ENCODE data around the gene TMEM240.

Gene TMEM240

DNA sequence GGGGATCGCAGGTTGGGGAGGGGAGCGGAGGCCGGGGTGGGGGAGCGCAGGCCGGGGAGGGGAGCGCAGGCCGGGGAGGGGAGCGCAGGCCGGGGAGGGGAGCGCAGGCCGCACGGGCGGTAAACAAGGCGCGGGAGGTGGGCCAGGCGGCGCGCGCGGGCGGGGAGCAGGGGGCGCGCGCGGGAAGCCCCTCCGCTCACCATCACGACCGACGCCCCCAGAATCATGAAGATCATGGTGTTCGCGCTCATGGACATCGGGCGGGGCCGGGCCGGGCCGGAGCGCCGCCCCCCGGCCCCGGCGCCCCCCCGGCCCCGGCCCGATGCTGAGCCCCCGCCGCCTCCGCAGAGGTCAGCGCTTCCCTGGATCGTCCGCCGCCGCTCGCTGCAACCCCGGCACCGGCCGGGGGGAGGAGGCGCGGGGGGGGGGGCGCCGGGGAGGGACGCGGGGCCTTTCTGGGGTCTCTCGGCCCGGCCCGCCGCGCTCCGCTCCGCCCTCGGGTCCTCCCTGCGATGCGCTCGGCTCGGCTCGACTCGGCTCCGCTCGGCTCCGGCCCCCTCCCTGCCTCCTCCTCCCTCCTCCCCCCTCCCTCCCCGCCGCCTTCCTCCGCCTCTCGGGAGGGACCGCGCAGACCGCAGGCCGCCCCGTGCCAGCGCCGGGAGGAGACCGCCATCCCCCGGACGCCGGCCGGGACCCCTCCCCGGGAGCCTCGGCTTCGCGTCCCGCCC is at the start of gene TMEM240:
TMEM240 (minus strand) TSS at position 535 of the 728 bp plus-strand sequence; CDS start at position 257, 278 bp downstream.
- DNase-seq (ENCODE audit: low read depth in 2 of 2, low spot score in 1 of 2), result peak in 1 of 2 donors; percentile 10

DNA sequence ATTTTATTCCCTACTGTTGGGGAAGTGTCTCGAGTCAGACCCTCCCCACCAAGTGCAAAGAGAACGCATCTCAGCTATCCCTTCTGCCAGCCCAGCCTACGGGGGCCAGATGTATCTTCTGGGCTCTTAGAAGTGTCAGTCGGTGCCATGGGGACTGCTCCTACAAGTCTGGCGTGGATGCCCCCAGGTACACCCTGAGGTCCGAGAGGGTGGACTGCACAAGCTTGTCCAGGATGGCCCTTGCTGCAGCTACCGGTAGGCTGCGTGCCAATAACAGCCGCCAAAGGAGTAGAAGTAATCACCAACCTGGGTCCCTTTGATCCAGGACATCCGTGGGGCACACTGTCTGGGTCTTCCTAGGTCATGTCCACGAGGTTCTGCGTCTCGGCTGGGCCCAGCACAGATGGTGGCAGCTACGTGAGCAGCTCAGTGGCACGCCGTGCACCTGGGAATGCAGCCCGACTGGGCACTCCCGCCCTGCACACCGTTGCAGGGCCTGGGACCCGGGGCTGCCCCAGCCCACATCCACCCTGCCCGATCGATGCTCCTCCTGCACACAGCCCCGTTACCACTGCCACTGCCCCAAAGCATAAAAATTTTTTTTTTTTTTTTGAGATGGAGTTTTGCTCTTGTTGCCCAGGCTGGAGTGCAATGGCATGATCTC is 43.1 kb upstream of the TMEM240 start:
- DNase-seq (ENCODE audit: low read depth in 2 of 2, low spot score in 1 of 2), result no peak

DNA sequence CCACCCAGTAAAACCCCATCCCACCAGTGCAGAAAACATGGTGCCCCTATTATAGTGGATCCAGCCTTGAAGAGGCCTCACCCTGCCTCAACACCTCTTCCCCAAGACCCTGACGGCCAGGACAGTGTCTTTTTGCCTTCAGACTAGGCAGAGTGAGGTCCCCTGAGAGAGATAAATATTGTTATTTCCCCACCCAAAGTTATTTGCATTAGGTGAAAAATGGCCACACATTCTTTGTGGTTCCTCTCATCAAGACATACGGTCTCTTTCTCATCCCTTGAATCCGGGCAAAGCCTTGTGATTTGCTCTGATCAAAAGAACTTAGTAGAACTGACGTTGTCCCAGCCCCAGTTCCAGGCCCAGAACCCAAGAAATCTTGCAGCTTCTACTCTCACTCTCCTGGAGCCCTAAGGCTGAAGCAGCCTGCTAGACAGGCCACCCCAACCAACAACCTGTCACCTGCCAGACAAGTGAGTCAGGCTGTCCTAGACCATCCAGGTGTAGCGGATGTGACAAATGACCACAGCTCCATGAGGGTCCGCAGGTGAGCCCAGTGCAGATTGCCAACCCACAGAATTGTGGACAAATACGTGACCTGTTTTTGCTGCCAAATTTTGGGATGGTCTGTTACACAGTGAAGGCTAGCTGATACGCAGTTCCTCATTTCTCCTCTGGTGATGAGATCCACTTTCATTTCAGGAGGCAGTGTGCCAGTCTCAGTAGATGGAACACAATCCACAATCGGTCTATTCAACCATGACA is 42.3 kb upstream of the TMEM240 start:
- DNase-seq (ENCODE audit: low read depth in 2 of 2, low spot score in 1 of 2), result no peak

DNA sequence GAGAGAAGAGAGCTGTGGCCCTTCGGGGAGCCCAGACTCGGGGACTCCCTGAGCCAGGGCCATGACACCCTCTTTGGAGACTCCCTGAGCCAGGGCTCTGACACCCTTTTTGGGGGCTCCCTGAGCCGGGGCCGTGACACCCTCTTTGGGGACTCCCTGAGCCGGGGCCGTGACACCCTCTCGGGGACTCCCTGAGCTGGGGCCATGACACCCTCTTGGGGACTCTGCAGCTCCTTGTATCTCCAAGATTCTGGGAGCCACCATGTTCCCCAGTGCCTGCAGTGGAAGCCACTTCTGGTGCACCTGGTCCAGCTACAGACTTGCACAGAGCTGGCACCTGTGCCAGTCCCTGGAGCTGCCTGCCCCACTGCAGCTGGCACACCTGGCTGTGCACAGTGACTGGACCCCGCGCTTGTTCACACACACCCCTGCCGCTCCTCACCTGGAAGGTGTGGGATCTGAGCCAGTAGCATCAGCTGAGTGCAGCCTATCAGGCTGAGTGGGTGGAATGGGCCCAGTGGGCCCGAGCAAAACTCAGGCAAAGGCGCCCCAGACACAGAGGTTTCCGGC is 38.0 kb upstream of the TMEM240 start:
- no peak for DNase-seq (ENCODE audit: low read depth in 2 of 2, low spot score in 1 of 2)

DNA sequence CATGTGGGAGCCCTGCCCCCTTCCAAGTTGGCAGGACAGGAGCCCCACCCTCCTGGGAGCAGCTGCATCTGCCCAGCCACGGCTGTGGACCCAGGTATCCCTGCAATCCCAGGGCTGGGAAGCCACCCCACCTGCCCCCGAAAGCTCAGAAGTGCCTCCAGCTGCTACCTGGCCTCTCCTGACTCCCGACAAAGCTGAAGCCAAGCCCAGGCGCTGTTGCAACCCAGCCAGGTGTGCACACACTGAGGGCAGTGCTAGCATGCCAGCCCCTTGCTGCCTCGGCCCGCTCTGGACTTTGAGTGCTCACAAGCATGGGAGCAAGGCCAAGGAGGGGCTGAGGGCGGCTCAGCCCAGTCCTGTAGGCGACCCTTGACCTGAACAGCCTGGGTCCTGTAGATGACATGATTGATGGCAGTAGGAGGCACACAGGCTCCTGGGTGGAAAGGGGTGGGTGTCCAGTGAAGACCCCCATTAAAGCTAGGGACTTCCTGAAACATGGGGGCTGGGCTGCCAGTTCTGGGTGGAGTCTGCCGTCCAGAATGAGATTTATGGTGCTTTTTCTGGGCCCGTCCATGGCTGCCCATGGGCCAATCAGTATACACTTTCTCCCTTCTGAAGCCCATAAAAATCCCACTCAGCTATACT is 37.1 kb upstream of the TMEM240 start:
- no peak for DNase-seq (ENCODE audit: low read depth in 2 of 2, low spot score in 1 of 2)

DNA sequence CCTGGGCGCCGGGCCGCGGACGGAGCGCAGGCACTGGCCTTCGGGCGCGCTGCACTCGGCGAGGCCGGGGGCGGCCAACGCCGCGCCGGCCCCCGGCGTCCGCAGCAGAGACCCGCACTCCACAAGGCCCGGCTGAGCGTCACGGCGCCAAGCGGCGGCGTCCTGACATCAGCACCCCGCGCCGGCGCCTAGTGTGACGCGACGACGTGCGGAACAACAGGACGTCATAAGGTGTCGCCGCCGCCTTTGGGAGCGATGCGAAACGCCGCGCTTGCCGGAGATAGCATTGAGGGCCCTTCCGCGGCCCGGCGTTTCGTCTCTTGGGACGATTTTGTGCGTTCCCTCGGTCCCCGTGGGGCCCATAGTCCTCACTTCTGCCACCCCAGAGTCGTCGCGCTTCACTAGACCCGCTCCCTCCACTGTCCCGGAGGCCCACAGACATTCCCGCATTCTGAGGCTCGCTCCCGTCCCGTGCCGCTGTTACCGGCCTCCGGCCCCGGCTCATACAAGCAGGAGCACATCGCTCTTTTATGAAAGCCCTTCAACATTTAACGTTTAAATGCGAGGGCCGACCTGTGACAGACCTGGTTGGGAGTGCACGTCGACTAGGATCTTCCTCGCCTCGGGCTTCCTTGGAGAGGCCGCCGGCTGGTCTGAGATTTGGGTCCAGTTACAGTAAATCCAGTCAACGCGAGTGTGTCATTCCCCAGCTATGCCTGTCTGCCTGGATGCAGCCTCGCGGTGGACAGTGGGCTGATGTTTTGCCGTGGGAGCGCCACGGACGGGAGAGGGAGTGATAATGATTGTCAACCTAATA is 34.5 kb upstream of the TMEM240 start, which contains the start of gene SSU72:
SSU72 (minus strand) TSS at position 143 of the 817 bp plus-strand sequence. CDS start 306 bp downstream, outside the sequence.
- peak; percentile 88 to 89 for DNase-seq (ENCODE audit: low read depth in 2 of 2, low spot score in 1 of 2)

DNA sequence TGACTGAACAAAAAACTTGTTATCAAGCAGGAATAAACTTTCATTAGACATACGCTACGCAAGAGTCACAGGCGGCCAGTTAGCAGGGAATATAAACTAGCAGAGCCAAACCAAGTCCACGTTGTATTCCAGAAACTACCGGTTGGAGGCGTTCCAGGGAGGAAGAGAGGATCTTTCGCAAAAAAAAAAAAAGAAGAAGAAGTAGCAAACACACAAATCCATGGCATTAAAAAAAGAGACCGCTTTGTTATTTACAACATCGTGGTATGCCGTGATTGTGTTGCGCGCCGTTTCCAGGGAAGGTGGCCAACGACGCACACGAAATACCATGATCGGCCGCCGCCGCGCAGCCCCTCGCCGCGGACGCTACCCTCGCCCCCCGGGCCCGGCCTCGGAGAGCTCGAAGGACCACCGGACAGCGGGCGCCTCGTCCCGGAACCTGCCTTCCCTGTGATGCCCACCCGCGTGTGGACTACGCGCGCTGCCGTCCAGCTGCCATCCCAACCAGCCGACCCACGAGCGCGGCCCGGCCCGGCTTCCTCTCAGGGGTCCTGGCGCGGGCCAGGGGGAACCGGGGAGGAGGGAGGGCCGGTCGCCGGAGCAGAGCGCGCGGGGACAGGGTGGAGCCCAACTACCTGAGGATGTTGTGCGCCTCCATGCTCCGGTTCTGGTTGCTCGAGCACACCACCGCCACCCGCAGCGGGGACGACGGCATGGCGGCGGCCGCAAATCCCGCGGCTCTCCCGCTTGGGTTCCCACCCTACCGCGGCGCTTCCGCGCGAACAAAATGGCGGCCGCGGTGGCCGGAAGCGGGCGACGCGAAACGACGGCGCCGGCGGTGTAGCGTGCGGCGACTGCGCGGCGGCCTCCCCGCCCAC is 33.7 kb upstream of the TMEM240 start:
- peak in 1 of 2 donors; percentile 42 for DNase-seq (ENCODE audit: low read depth in 2 of 2, low spot score in 1 of 2)

DNA sequence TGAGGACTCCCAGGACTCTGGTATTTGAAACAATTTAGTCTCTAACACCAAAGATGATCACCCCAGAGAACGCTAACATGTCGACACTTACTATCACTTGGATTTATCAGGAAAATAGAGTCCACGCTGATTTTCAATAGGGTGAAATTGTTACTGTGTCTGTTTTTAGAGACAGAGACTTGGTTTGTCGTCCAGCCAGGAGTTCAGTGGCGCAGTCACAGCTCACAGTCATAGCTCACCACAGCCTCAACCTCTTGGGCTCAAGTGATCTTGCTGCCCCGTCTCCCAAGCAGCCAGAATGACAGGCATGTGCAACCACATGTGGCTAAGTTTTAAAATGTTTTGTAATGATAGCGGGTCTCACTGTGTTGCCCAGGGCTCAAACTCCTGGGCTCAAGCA is 28.9 kb upstream of the TMEM240 start:
- no peak for DNase-seq (ENCODE audit: low read depth in 2 of 2, low spot score in 1 of 2)

DNA sequence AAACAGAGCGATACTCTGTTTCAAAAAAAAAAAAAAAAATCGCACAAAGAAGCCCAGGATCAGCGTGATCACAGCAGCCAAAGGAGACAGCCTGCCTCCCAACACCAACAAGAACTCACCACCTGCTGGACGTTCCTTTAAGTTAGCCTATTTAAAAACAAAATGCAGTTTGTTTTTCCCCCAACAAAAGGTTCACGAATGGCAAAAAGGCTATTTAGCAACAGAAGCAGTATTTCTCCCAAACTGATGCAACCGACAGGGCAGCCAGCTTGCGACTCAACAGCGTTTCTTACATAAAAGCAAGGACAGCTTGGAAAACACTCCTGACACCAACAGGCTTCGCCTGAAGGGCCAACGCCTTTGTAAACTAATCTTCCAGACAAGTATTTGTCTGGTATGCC is 27.5 kb upstream of the TMEM240 start:
- no peak for DNase-seq (ENCODE audit: low read depth in 2 of 2, low spot score in 1 of 2)

DNA sequence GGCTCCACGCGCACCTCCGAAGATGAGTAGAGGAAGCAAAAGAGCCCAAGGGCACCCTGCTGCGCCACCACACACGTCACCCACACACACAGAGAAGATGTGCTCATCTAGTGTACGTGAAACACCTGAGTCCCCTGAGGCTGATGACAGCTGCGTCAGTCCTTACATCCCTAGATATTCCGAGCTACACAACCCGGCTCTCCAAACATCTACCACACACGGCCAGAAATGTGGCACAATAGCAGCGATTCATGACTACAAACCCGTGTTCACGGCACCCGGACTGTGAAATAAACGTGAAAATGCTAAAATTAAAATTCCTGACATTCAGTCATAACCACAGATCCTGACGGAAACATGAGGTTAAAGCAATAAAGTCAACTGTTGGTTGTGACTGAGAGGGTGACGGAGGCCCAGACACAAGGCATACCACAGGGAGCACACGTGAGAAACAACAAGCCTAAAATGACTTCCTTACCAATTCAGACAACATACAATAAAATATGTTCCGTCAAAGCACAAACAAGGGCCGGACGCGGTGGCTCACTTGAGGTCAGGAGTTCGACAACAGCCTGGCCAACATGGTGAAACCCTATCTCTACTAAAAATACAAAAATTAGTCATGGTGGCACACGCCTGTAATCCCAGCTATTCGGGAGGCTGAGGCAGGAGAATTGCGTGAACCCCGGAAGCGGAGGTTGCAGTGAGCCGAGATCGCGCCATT is 26.9 kb upstream of the TMEM240 start:
- DNase-seq (ENCODE audit: low read depth in 2 of 2, low spot score in 1 of 2), result no peak

DNA sequence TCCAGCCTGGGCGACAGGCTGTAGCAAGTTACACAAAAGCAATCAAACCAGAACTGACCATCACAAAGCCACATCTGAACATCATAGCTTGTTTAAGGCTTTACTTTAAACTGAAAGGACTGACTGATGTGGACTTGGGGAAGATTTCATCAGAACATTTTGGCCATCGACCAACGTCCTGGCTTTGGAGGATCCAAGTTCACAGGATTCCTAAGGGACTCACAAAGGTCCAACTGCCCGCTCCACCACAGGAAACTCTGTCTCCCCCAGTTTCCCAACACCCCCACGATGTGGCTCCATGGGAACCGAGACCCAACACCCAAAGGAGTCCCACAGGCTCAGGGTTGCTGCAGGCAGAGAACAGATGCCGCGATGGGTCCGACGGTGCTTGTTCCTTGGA is 24.9 kb upstream of the TMEM240 start:
- no peak for DNase-seq (ENCODE audit: low read depth in 2 of 2, low spot score in 1 of 2)

DNA sequence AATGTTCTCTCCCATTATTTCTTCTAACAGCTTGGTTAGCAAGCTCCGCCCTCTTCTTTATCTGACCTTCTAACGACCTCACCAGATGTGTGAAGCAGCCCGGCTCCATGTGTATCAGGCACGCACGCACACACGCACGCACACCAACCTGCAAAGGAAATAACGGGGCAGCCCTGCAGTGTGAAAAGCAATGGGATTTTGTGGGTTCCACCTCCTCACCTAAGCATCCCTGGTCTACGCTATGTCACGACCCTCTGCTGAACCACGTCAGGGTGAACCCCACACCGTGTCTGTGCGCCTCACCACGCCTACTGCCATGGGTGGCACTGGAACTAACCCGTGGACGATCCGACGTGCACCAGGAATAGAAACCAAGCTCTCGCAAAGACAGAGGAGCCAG is 23.8 kb upstream of the TMEM240 start:
- no peak for DNase-seq (ENCODE audit: low read depth in 2 of 2, low spot score in 1 of 2)

DNA sequence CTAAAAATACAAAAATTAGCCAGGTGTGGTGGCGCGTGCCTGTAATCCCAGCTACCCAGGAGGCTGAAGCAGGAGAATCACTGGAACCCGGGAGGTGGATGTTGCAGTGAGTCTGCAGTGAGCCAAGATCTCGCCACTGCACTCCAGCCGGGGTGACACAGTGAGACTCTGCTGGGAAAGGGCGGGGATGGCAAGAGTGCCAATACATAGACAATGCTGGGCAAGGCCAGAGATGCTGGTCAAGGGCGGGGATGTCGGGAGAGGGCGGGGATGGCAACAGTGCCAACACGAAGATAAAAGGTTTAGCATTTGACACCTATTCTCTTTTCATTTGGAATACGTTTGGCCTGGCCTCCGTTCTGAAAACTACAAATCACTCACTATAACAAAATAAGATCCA is 23.3 kb upstream of the TMEM240 start:
- DNase-seq (ENCODE audit: low read depth in 2 of 2, low spot score in 1 of 2), result no peak

DNA sequence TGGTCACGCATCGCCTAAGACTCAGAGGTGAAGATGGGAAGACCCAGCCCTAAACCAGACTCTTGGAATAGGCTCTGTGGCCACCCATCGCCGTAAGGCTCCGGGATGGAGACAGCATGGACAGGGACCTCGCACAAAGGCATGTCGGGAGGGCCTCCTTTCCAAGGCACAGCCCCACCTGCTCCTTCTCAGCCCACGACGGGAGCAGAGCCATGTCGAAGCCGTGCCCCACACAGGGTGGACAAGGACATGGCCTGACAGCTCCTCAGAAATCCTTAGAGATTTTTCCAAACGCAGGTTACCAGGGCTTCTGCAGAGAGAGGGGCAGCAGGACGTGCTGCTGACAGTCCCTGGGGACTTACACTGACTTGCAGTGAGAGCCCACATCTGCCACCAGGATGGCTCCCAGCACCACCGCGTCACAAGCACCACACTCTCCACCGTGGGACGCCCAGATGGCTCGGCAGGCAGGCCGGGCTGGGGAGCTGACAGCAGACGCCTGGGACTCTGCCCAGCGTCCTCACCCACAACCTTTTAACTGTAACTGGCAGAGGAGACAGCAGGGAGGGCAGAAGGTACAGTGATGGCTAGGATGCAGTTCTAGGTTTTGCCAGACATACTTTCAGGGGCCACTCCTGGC is 22.3 kb upstream of the TMEM240 start:
- DNase-seq (ENCODE audit: low read depth in 2 of 2, low spot score in 1 of 2), result no peak

DNA sequence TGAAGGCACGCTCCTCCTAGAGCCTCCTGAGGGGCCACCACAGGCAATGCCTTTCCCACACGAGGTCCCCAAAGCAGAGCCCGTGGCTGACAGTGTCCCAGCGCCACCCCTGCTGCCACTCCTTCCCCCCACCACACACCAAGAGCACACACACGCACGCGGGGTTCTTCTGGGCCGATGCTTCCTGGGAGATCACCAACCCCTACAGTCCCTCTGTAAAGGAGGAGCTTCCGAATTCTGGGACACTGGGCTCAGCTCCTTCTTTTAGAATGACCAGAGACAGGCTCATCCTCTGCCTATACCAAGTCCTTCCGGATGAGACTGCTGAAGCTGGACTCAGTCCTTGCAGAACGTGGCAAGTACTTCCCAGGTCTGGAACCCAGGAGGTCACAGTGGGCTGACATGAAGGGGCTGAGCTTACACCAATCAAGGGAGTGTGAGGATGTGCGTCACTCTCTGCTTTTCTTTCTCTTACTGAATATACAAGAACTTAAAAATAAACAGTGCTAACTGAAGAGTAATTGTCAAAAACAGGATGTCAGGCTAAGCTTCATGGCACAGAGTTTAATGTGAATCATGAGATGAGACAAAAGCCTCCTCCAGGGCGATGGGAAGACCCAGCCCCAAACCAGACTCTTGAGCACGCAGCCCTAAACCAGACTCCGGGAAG is 21.5 kb upstream of the TMEM240 start:
- DNase-seq (ENCODE audit: low read depth in 2 of 2, low spot score in 1 of 2), result no peak

DNA sequence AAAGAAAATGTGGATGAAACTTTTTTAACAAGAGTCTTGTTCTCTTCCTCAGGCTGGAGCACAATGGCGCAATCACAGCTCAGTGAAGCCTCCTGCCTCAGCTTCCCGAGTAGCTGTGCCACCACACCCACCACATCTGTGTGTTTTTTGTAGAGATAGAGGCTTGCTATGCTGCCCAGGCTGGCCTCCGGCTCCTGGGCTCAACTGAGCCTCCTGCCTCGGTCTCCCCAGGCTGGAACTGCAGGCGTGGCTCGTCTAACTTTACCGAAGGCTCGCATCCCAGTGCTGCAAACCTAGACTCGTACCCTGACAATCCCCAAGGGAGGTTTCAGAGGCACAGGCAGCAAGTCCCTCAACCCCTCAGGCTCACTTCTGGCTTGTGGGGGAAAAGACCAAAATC is 19.8 kb upstream of the TMEM240 start:
- DNase-seq (ENCODE audit: low read depth in 2 of 2, low spot score in 1 of 2), result no peak

DNA sequence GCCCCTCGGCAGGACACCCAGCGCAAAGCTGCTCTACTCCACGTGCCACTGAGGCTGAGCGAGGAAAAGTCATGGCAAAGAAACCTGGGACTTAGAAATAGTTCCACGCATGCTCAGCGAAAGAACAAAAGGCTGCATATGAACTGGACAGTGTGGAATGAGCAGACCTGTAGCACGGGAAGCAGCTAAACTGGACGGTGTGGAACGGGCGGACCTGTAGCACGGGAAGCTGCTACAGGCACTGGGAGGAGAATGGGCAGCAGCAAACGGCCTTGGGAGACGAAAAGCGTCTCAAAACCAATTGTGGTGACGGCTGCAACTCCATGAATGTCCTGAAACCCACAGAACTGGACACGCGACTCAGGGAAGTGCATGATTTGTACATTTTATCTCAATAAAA is 18.6 kb upstream of the TMEM240 start:
- no peak for DNase-seq (ENCODE audit: low read depth in 2 of 2, low spot score in 1 of 2)

DNA sequence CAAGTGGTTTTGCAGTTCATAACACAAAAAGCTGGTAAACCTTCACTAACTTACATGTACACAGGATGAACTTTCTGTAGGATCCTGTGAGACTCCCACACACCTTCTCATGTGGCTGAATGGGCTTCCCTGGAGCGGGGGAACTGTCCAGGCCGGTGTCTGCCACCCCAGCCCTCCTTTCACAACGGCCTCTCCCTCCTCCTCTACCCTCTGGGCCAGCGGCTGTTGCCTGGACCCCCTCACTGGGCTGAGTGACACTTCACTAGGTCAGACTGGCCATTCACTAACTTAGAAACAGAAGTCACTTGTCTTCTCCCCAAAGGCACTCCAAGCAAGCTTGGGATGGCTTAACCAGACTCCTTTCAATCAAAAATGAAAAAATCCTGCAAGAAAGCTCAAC is 18.2 kb upstream of the TMEM240 start:
- DNase-seq (ENCODE audit: low read depth in 2 of 2, low spot score in 1 of 2), result no peak
